NCI-H1092 (cell line): ENCODE data around the gene MUC20.
"Not testable (repeated sequence)": the region's sequence is repeated elsewhere in the genome, so short reads cannot be mapped to it uniquely, and the experiment has no call there.

Experiments
- DNase-seq: peaks from one replicate; lab custom pipeline; 2025; lab: John Stamatoyannopoulos, UW

Gene MUC20

DNA sequence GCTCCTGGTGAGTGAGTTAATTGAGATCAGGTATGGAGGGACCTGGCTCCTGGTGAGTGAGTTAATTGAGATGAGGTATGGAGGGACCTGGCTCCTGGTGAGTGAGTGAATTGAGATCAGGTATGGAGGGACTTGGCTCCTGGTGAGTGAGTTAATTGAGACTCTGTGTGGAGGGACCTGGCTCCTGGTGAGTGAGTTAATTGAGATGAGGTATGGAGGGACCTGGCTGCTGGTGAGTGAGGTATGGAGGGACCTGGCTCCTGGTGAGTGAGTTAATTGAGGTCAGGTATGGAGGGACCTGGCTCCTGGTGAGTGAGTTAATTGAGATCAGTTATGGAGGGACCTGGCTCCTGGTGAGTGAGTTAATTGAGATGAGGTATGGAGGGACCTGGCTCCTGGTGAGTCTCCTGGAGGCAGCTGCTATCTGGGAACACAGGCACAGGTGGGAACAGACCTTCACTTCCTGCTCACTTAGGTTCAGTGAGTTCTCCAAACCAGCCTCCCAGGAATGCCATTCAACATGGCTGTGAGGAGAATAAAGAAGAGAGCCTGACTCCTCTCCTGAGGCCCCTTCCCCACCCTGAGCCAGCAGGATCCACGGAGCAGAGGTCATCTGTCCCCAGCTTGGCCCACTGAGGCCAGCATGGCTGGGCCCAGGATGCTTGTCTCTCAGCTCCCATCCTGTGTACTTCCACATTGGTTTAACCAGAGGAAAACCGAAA, 9.5 kb upstream of the MUC20 start:
- not testable (repeated sequence) for DNase-seq

DNA sequence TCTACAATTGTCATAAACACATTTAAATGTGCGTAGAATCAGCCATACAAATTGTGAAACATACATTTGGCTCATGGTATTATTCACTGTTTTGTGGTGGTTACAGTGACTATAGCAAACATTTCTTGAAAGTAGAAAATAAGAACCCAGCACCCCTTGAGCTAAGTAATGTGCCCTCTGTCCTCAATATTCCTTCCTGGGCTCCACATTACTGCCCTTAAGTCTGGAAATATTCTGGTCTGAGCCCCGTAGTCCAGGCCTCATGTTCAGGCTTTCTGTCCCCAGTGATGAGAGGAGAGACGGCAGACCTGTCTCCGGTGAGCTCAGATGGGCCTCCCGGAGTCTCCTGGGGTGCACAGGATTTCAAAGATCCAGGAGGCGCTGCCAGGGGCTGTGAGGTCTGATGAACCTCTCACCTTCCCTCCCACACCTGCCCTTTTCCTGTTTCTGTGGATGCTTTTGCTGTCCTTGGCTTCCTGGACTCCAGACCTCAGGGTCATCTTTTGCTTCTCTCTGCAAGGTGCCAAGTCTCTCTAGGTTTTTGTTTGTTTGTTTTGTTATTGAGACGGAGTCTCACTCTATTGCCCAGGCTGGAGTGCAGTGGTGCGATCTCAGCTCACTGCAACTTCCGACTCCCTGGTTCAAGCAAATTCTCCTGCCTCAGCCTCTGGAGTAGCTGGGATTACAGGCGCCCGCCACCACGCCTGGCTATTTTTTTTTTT, 8.8 kb upstream of the MUC20 start:
- no peak for DNase-seq

DNA sequence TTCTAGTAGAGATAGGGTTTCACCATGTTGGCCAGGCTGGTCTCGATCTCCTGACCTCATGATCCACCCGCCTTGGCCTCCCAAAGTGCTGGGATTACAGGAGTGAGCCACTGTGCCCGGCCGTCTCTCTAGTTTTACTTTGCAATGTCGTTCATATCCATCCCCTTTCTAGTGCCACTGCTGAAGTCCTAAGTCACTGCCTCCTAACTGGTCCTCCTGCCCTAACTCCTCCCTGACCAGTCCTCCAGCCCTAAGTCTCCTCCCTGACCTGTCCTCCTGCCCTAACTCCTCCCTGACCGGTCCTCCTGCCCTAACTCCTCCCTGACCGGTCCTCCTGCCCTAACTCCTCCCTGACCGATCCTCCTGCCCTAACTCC, 8.3 kb upstream of the MUC20 start:
- not testable (repeated sequence) for DNase-seq

DNA sequence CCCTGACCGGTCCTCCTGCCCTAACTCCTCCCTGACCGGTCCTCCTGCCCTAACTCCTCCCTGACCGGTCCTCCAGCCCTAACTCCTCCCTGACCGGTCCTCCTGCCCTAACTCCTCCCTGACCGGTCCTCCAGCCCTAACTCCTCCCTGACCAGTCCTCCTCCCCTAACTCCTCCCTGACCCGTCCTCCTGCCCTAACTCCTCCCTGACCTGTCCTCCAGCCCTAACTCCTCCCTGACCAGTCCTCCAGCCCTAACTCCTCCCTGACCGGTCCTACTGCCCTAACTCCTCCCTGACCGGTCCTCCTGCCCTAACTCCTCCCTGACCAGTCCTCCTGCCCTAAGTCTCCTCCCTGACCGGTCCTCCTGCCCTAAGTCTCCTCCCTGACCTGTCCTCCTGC, 7.6 kb upstream of the MUC20 start:
- DNase-seq, result not testable (repeated sequence)

DNA sequence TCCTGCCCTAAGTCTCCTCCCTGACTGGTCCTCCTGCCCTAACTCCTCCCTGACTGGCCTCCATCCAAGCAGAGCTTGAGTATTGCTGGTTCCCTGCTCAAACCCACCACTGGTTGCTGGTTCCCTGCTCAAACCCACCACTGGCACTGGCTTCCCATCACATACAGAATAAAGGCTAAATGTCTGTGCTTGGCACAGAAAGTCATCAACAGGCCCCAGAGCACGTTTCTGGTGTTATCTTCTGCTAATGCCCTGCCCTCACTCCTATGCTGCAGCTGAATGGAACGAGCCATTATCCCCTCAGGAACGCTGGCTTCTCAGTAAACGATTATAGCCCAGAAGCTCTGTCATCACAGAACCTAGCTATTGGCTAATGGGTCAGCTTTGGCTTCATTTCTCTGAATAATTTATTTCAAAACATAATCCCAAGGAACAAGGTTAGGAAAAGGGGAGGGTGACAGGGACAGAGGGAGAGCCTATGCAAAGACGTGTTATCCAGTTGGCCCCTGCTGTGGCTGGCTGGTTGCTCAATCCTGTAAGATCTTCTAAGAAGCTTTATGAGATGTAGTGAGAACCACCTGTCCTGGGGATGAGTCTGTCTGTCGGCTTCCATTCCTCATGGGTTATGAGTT, 6.3 kb upstream of the MUC20 start:
- DNase-seq, result no peak

DNA sequence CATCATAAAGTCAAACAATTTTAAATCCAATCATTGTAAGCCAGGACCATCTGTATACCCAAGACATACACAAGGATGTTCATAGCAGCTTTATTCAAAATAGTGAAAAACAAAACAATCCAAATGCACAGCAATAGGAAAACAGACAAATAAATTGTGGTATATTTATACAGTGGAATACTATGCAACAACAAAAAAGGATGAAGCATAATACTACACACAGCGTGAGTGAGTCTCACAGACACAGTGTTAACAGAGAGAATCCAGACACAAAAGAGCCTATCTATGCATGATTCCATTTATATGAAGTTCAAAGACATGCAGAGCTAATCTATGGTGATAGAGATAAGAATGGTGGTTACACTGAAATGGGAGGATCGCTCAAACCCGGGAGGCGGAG, 5.6 kb upstream of the MUC20 start:
- no peak for DNase-seq

DNA sequence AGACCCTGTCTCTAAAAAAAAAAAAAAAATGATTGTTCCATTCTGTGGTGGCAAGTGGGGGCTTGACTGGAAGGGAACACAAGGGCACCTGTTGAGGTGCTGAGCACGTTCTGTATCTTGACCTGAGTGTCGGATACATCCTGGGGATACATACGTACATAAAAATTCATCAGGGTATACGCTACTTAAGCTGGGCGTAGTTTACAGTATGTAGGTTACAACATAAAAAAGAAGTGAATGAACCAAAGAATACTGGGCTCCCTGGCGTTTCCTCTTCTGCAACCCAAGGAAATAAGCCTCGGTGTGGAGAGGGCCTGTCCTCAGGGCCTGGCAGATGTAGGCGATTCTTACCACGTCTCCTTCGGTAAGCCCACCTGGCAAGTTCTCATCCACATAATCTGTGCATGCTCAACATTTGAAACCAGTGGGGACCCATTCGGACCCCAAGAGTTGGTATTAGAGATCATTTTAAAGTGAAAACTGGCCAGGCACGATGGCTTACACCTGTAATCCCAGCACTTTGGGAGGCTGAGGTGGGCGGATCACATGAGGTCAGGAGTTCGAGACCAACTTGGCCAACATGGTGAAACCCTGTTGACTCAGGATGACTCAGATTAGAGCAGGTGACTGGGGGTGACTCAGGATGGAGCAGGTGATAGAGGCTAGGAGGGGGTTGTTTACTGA, 5.1 kb upstream of the MUC20 start:
- no peak for DNase-seq

DNA sequence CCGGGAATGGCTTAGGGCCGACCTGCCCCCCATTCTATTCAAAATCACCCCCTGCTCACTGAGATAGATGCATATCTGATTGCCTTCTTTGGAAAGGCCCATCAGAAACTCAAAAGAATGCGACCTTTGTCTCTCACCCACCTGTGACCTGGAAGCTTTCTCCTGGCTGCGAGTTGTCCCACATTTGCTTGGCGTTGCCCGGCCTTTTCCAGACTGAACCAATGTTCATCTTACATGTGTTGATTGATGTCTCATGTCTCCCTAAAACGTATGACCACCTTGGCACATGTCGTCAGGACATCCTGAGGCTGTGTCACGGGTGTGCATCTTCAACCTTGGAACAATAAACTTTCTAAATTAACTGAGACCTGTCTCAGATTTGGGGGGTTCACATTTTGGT, 3.4 kb upstream of the MUC20 start:
- DNase-seq, result no peak

DNA sequence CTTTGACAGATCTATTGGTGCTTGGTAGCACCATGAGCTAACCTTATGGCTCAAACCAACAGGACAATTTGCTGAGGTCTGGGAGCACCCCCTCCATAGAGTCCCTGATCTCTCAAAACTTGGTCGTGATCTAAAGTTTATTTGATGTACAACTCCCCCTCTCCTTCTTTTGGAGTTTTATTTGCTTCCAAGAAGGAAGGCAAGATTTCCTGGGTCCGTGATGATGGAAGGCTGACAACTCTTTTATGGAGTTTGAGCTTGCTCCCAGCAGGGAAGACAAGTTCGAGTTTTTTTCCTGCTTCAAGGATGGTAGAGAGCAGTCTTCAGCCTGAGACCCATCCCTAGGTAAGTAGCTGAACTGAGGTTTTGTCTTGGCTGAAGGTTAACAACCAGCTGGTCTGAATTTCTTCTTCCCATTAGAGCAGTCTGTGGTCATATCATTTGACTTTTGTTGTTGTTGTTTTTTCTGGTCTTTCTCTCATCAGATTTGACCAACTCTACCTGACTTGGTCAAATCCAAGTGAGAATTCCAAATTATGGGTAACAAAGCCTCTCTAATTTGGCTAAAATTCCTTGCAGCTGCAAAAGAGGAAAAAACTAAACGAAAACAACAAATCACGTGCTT, 2.8 kb upstream of the MUC20 start:
- DNase-seq, result no peak

DNA sequence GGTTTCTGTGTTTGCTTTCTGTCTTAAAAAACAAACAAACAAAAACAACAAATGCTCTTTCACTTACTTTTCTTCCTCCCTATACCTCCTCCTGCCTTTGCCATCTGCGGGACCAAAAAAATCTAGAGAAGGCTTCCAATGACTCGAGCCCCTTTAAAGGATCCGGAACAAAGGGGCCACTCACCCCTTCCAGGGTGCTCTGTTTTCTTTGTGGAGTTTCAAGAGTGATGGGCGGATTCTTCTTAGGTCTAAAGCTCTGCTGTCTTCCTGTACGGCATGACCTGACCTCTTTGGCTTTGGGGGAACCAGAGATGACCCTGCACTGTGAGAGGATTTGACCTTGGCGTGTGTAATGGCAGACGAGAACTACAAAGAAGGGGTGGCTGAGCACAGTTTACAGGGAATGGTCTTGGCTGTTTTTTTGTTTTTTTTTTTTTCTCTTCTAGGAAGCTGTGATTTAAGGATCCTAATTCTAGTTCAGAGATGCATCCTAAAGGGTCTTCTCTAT, 2.2 kb upstream of the MUC20 start:
- no peak for DNase-seq

DNA sequence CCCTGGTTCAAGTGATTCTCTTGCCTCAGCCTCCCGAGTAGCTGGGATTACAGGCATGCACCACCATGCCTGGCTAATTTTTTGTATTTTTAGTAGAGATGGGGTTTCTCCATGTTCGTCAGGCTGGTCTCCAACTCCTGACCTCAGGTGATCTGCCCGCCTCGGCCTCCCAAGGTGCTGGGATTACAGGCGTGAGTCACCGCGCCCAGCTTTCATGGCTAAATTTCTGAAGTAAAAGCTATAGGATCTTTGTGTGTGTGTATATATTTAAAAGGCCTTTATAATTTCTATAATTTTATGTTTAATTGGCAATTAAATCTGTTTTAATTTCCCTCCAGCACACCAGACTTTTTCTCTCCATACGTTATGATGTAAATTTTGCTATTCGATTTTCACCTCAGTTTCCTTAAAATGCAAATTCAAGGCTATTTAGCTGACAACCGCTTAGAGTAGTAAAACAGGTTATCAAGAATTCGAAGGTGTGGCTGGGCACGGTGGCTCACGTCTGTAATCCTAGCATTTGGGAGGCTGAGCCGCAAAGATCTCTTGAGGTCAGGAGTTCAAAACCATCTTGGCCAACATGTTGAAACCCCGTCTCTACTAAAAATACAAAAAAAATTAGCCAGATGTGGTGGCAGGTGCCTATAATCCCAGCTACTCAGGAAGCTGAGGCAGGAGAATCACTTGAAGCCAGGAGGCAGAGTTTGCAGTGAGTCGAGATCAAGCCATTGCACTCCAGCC, 1.1 kb upstream of the MUC20 start:
- DNase-seq, result not testable (repeated sequence)

DNA sequence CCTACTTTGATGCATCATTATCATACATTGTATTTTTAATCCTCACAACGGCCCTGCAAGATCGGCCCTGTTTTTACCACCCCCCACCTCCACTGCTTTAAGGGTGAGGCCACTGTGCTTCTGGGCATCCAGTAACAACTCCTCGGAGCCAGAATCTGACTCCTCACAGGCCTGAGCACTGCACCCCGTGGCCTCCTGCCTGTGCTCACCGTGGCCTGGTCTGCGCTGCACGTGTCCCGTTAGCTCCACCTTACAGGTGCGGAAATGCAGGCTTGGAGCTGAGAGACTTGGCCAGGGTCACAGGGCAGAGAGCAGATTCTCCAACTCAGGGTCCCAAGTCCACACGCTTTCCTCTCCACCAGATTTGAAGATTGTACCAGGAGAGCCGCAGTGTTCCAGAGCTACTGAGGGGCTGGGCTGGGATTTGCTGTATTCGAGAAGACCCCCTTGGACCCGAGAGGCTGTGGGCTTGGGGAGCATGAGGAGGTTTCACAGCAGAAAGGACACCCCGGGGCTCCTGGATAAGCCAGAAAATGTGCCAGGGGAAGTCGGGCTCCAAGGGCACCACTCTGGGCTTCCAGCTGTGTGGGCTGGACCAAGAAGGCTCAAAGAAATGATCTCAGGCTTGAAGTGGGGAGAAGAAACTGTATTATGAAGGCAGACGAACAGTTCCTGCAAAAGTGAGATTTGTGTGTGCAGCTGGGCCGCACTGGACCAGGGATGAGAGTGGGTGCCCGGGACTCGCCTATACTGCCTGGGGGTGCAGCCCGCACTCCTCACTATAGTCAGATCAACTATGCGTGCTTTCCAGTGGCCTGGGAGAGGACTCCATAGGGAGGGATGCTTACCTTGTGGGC, 1.6 kb downstream of the MUC20 start:
- DNase-seq, result not testable (repeated sequence)

DNA sequence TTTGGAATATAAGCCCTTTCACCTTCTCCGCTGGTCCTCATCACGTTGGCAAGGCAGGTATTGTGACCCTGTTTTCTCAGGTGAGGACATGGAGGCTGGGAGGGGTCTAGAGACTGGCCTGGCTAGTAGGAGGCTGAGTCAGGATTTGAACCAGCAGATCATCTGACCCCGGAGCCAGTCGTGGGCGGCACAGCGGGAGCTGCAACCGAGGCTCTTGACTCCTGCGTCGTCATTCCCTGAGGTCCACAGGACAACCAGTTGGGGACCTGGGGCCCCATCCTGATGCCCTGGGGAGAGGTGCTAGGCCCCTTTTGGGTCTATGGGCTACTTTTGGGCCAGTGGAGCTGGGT, 2.2 kb downstream of the MUC20 start:
- DNase-seq, result not testable (repeated sequence)

DNA sequence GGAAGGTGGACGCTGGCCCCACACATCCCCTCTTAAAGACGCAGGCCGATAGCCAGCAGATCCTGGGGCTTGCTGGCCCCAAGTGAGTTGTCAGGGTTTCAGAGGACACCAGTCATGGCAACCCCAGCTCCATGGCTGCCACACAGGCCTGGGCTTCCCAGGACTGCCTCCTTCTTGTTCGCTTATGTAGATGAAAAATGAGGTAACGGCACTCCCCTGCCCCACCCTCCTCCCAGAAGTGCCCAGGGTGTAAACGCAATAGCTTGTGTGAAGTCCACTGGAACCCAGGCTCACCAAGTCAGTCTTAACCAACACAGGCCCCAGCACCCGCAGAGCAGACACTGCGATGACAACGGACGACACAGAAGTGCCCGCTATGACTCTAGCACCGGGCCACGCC, 3.6 kb downstream of the MUC20 start:
- DNase-seq, result not testable (repeated sequence)

DNA sequence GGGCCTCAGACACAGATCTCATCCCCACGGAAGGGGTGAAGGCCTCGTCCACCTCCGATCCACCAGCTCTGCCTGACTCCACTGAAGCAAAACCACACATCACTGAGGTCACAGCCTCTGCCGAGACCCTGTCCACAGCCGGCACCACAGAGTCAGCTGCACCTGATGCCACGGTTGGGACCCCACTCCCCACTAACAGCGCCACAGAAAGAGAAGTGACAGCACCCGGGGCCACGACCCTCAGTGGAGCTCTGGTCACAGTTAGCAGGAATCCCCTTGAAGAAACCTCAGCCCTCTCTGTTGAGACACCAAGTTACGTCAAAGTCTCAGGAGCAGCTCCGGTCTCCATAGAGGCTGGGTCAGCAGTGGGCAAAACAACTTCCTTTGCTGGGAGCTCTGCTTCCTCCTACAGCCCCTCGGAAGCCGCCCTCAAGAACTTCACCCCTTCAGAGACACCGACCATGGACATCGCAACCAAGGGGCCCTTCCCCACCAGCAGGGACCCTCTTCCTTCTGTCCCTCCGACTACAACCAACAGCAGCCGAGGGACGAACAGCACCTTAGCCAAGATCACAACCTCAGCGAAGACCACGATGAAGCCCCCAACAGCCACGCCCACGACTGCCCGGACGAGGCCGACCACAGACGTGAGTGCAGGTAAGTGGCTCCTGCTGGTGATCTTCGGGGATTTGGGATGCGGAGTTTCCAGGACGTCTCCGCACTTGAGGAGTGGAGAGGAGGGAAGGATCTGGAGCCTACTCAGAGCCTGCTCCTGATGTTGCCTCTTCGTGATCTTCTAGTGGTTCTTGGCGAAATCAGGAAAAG, 5.3 kb downstream of the MUC20 start:
- DNase-seq, result not testable (repeated sequence)

DNA sequence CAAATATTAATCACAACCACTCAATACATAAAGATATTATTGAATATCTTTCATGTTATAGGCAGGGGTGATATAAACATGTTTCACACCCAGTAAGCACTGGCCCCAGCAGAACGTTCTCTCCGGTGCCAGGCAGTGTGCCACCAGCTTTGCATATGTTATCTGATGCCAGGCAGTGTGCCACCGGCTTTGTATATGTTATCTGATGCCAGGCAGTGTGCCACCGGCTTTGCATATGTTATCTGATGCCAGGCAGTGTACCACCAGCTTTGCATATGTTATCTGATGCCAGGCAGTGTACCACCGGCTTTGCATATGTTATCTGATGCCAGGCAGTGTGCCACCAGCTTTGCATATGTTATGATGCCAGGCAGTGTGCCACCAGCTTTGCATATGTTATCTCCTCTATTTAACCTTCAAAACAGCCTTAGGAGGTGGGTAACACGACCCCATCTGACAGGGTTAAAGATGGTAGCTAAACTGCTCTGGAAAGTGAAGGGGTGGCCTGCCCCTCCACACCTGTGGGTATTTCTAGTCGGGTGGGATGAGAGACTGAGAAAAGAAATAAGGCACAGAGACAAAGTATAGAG, 6.9 kb downstream of the MUC20 start:
- no peak for DNase-seq

DNA sequence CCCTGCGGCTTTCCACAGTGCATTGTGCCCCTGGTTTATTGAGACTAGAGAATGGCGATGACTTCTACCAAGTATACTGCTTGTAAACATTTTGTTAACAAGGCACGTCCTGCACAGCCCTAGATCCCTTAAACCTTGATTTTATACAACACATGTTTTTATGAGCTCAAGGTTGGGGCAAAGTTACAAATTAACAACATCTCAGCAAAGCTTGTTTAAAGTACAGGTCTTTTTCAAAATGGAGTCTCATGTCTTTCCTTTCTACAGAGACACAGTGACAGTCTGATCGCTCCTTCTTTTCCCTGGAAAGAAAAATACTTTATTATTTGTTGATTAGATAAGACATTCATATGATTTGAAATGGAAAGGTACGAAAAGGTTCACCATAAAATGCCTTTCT, 8.0 kb downstream of the MUC20 start:
- not testable (repeated sequence) for DNase-seq

DNA sequence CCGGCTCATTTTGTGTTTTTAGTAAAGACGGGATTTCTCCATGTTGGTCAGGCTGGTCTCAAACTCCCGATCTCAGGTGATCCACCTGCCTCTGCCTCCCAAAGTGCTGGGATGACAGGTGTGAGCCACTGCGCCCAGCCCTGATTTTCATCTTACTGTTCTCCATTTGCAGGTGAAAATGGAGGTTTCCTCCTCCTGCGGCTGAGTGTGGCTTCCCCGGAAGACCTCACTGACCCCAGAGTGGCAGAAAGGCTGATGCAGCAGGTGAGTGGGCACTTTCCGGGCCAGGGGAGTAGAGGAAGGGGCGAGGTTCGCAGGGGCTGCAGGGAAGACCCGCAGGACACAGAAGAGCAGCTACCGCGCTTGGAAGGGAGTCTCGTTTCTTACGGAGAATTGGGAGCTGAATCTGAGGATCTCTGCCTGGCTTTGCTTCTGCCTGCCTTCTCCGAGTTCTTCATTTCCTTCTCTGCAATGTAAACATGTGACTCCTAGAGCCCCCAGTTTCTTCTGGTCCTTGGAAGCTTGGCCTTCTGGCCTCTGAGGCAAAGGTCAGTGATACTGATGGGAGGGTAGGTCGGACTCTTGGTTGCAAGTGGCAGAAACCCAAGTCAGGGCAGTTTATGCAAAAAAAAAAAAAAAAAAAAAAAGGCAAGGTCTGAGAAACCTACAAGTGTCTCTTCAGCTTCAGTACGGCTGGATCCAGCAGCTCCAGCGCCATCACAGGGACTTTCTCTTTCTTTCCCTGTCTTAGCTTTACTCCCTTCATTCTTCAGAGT, 8.9 kb downstream of the MUC20 start:
- no peak for DNase-seq
